ENCODE measurements around the gene WFS1.

Gene WFS1, protein sequence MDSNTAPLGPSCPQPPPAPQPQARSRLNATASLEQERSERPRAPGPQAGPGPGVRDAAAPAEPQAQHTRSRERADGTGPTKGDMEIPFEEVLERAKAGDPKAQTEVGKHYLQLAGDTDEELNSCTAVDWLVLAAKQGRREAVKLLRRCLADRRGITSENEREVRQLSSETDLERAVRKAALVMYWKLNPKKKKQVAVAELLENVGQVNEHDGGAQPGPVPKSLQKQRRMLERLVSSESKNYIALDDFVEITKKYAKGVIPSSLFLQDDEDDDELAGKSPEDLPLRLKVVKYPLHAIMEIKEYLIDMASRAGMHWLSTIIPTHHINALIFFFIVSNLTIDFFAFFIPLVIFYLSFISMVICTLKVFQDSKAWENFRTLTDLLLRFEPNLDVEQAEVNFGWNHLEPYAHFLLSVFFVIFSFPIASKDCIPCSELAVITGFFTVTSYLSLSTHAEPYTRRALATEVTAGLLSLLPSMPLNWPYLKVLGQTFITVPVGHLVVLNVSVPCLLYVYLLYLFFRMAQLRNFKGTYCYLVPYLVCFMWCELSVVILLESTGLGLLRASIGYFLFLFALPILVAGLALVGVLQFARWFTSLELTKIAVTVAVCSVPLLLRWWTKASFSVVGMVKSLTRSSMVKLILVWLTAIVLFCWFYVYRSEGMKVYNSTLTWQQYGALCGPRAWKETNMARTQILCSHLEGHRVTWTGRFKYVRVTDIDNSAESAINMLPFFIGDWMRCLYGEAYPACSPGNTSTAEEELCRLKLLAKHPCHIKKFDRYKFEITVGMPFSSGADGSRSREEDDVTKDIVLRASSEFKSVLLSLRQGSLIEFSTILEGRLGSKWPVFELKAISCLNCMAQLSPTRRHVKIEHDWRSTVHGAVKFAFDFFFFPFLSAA

DNA sequence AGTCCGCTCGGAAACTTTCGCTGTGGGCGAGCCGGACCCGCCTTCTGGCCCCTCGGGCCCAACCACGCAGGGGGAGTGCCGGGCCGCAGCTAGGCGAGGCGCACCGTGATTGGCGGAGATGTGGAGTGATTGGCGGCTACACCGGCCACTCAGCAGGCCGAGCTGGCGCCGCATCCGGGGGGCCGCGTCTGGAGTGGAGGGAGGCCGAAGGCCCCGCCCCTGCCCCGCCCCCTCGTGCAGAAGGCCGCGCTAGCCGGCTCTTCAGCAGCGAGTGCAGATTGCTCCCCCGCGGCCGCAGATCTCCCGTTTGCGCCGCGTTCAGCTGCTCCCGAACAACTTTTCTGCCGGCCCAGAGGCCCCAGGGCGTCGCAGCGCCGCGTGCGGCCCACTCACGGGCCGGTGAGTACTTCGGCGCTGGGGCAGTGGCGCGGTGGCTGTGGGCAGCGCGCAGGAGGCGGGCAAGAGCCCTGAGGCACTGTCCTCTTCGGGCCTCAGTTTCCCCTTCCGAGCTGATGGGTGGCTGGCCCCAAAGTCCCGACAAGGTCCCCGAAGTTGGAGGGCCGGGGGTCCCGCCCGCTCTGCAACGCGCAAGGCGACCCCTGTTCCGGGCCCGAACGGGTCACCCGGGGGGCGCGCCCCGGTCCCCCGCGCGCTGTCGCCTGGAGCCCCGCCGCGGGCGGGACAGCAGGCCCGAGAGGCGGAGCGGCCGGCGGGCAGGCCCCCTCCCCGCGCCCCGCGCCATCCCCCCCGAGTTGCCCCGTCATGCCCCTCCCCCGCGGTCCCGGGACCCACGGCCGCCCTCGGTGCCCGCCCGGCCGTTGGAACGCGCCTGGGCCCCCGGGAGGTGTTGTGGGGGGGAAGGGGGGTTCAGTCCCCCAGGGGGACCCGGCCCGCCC is at the start of gene WFS1:
WFS1 (plus strand) TSS at position 235 of the 896 bp plus-strand sequence. CDS start 7,606 bp downstream, outside the sequence.
- peak; percentile 99 for DNase-seq

DNA sequence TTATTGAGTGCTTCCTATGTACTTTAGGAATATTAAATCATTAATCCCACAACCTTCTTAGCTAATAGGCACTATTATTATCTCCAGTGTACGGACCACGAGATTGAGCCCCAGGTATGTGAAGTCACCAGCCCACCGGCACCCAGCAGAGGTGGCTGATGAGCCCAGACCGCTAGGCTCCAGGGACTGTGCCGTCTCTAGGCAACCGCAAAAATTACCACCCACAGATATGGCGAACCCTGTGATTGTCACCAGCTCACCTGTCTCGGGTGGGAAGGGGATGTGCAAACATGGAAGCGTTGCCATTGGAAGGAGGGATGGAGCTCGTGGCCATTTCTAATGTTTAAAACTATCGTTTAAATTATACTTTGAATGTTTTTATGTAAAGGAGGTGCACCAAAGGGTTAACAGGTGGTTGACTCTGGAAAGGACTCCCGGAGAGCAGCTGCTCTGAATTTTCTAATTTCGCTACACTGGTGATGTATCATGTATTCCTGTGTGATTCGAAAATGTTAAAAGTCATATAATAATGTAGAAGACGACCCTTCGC is 48.3 kb upstream of the WFS1 start:
- DNase-seq = no peak

DNA sequence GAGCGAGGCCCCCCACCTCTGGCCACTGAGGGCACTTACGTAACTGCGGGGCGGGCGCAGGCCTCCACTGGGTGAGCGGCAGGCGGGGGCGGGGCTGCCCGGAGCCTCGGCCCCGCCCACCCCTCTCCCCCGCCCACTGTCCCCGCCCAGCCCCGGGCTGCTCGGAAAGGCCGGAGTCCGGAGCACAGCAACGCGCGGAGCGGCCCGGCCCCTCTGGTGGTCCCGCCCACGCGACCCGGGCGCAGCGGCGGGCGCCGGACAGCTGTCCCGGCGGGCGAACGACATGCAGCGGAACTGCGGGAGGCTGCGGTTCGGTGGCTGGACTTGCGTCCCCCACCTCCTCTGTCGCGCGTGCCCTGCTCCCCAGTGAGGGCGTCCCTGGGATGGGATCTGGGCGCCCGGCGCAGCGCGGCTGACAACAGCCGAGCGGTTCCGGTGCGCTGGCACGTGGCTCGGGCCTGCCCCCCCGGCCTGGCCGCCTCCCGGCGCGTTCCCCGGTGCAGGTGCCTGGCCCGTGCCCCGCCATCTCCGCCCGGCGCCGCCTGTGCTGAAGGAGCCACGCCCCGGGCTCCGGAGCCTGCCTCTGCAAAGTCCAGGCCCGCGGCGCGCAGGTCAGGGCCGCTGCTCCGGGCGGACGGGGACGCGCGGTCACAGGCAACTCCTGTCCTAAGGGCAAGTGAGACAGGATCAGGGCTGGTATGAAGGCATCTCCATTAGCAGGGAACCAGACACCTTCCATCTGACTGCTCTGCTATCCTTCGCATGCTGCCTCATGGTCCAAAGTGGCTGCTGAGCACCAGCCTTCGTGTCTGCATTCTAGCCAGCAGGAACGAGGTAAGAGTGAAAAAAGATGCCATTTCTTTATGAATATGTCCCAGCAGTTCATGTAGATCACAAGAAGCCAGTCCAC is 47.5 kb upstream of the WFS1 start:
- peak; percentile 45 for DNase-seq

DNA sequence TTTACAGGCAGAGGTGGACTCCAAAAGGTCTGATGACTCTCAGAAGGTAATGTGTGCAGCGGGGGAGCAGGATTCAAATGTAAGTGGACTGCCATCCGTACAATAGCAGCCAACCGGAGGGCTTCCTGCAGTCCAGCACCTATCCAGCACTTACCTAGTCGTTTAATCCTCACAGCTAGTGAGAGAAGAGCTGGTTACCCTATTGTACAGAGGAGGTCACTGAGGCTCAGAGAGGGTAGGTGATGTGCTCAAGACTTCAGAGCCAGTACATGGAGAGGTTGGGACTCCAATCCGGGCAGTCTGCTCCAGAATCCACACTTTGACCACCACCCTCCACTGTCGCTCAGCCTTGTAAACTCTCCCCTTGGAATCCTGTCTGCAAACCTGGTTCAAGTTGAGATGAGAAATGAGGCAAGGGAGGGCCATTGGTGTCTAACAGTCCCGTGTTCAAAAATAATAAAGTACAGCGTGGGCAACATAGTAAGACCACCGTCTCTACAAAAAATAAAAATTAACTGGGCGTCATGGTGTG is 46.8 kb upstream of the WFS1 start:
- no peak for DNase-seq

DNA sequence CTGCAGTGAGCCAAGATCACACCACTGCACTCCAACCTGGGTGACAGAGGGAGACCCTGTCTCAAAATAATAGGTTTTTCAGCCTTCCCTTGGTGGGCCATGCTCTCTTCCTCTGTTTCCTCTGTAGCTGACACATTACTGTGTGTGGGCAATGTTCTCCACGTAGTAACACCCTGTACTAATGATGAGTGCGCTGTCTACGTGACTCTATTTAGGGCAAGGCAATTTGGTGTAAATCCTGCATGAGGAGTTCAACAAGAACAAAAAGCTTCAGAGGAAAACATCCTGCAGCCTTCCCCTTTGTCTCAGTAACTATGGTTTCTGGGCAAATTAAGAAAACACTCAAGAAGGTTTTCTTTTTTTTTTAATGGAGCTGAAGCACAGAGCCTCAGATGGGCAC is 44.9 kb upstream of the WFS1 start:
- DNase-seq = no peak

DNA sequence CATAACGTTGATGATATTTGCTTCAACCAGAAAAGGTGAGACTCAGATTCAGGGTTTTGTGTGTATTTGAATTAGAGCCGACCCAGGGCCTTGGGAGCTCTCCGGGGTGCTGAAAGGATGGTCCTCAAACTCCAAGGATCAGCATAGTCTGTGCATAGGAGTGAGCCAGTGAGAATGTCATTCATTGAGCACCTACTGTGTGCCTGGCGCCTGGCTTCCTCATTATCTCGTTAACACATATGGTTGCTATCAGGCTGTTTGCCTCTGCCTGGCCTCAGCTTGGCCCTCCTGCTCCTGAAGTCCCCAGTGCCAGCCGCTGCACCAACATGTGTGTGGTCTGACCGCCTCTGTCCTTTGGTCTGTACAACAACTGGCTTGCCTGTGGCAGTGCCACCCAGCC is 44.2 kb upstream of the WFS1 start:
- peak; percentile 12 for DNase-seq

DNA sequence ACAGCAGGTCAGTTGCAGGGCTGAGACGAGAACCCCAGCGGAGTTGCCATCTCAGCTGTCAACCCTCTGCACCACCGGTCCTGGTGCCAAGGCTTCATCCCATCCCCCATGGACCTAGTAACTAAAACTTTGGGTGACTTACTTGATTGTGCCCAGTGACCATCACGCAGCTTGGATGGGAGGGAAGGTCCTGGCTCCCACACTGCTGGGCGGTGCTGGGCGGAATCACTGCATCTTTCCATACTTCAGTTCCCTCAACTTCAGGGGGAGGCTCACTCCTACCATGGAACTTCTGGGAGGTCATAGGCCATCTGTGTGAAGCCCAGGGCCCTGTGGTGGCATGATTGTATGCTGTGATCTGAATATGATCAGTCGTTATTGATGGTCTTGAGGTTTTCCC is 43.1 kb upstream of the WFS1 start:
- DNase-seq = no peak

DNA sequence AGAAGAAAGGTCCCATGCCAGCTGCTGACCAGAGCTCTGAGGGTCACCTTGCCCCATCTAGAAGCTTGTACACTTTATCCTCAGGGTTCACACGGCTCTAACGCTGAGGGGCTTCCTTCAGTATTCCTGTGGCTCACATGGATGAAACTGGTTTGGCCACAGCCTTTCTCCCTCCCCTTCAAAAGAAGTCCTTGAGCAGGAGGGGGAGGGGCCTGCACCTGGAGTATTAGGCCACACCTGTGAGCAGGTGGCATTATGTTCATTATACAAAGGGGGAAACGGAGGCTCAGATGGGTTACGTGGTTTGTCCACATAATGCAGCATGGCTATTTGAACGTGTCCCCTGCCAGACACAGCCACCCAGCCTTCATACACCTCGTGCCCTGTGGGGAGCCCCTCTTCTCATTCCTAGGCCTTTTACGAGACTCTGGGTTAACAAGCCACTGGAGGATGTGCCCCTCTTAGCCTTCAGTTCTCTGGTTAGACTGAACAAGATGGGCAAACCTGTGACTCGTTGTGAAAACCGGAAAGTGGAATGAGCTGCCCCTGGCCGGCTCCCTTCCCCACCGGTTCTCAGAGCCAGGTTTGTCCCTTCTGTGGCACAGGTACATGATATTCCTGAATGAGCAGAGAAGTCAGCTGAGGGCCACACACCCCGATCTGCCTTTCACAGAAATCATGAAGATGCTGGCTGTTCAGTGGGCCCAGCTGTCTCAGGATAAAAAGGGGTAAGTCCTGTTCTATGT is 42.1 kb upstream of the WFS1 start:
- DNase-seq = no peak

DNA sequence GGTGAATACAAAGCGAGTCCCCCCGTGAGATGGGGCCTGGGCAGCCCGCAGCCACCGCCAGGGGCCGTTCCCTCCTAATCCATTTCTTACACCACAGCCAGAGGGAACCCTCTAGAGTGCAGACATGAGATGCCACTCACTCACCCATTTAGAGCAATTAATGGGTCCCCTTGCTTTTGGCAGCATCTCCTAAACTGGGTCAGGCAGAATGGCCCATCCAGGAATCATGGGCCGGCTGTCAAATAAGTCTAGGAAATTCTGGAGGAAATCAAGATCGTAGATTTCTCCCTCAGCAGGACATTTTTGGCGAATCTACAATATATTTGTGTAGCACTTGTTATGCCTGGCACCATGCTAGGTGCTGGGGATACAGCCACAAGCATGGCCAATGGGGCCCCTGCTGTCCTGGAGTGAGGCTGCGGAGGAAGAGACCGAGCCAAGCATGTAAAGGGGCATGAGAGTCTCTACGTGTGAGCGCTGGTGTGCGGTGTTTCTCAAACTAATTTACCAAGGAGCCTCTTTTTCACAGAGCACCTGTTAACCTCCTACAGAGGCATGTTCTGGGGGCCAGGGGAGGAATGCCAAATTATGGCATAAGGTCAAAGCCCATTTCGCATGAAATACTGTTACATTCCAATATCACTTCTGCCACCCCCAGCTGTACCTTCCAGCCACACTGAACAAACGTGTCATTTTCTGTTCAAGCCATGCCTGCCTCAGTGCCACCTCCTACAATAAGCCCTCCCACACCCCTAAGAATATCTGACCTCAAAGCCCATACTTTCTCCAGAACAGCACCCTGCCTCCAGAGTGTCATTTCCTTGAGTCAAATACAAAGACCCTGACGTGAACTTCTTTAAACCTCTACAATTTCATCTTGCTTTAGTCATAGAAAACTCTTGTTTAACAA is 41.2 kb upstream of the WFS1 start:
- no peak for DNase-seq

DNA sequence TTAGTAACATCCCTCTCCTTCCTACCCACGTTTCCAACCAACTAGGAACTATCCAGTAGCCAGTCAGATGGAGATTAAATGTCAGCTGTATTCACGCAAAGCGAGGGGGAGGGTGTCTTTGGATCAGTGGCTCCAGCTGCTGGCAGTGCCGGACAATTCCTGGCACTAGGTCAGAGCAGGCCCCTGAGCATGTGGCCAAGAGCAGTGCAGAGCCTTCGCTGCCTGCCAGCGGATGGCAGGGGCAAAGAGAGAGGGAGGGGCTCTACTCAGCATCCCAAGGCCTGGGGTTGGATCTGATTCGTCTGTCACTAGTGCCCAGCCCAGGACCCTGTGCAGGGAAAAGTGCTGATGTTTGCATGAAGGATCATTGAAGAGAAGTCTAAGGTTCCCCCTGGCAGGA is 40.6 kb upstream of the WFS1 start:
- DNase-seq = no peak

DNA sequence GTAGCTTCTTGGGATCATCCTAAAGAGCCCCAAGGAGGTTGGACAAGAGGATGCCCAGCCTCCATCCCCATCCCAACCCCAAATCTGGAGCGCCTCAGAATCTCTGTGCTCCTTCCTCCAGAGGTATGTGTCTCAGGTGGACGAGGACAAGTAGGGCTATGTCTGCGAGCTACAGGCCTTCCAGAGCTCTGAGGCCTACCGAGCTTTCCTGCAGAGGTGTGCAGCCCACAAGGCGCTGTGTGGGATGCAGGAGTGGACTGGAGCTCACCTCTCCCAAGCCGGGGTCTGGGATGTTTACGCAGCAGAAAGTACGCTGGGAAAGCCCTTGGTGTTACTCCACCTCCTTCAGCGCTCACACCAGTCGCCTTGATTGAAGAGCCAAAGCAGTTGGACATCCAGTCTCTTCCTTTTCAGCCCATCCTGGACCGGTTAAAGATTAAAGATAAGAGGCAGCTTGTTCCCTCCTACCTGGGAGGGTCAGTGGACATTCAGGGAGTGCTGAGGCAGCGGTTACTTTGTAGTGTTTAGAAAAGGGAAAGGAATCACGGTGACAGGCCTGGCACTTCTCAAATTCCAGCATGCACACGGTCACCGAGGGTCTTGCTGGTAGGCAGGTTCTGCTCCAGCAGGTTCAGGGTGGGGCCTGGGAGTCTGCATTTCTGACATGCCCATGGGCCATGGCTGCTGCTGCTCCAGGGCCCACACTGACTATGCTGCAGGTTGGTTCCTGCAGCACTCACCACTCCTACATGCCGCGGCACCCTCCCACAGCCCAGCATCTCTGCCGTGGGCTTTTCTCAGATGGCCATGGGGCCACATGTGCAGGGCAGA is 39.8 kb upstream of the WFS1 start:
- no peak for DNase-seq

DNA sequence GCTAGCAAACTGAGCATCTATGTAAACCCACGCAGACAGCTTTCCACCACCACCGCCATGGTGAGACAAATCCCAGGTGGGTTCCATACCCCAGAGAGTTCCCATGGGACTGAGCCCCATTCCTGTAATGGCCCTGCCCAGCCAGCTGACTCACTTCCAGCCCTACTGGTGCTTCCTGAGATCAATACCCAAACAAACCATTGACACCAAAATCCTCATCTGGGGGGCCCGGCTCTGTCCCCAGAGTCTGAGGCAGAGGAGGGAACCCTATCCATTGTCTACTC is 39.2 kb upstream of the WFS1 start:
- DNase-seq = no peak

DNA sequence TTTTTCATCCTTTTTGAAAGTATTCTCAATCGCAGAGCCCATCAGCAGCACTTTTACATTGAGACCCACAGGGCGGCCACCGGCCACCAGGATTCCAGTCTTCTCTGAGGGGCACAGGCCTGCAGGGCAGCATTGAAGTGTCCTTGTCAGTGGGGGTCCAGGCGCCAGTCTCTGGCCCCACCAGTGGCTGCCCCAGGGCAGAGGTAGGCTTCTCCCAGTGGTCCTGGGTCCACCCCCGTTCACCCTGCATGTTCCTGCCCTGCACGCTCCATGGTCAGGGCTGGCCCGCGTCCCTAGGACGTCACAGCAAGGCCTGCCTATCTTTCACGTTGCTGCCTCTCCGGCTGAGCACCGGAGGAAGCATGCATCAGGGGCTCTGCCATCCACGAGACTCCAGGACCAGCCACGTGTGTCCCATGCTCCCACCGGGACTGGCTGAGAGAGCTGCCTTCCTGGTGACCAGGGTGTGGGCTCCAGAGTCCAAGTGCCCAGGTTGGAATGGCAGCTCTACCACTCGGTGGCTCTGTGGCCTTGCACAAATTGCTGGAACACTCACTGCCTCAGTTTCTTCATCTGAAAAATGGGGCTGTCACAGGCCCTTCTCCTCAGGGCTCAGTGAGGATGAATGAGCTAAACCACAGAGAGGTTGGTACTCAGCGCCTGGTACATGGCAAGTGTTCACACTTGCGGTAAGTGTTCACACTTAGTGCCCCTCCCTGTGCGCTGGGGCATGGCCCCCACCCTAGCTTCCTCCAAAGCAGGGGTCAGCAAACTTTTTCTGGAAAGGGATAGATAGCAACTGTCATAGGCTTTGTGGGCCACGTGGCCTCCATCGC is 38.6 kb upstream of the WFS1 start:
- DNase-seq = no peak

DNA sequence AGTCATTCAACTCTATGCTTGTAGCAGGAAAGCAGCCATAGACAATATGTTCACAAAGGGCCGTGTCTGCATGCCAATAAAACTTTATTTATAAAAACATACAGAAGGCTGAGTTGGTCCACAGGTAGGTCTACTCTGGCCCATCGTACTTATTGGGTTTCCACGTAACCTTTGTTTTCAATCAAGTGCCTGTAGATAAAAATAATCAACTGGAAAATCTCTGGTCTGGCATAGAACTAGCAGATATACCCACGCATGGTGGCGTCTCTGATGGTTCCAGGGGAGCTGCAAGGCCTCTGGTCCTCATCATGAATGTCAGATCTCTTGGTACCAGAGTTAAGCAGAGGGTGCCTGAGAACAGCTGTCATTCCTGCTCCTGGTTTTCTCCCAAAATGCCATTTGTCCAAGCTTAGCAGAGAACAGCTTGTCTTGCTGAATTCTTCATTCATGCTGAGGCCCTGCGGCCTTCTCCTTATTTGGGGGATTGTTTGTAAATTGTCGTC is 37.9 kb upstream of the WFS1 start:
- no peak for DNase-seq

DNA sequence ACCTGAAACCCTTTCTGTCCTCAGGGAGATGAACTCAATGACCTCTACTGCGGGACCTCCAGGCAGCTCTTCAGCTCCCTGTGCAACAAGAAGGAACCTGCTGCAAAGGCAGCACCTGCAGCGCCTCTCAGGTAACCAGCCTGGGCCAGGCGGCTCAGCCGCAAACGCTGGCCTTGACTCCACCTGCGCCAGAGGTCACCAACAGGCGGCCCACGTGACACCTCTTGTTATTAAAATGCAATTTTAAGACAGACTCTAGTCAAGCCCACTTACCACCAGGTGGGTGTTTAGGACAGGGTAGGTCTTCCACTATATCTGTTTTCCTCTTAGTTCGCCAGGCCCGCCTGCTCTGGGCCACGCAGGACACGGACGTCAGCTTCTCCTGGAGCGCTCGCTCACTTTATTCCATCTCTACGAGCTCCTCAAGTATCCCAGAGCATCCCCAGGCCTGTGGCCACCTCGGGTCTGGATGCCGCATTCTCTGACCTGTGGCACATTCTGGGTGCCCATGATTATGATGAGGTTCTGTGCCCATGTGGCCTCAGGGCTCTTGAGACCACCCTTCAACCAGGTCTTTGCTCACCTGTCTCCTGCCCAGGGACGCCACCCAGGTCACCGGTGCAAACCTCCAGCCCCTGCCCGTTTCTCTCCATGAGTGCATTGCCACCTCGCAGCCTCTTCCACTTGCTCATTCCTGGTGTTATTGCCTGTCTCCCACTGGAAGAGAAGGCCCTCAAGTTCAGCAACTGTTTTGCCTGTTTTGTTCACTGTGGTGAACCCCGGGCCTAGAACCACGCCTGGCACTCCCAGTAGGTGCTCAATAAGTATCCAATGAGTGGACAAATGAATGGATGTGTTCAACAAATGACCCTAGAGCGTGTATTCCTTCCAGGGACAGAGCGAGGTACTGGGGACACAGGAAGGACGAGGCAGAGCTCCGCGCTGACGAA is 36.5 kb upstream of the WFS1 start:
- no peak for DNase-seq

DNA sequence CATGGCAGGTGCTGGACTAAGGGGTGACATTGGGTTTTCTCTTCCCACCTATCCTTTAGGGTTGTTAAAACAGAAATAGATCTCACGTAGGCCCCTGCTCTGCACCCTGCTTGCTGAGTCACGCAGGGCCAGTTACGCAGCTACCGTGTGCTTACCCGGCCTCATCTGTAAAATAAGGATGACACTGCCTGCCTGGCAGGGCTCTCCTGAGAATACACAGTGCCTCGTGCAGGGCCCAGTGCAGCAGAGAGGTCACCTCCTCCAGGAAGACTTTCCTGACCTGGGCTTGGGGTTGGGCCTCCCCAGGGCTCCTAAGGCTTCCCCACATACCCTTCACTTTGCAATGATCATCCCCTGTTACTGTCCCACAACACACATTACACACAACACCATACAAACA is 35.7 kb upstream of the WFS1 start:
- DNase-seq = no peak
